HEK293 (cell line): Measurements from ENCODE around the gene SRRM2.

Source experiments
- CTCF ChIA-PET: fragments of 350-600 bp; formaldehyde crosslinking; extraction: SDS; loops from one replicate; lab custom pipeline; 2021; ENCODE audit warnings: antibody characterized with exemption; lab: Yijun Ruan, JAX
- POLR2A ChIA-PET: fragments of 300-600 bp; formaldehyde crosslinking; extraction: SDS; loops from one replicate; lab custom pipeline; 2020; ENCODE audit warnings: antibody characterized with exemption, inconsistent platforms; lab: Yijun Ruan, JAX
- H3K27ac ChIP-seq: fragments of 200-500 bp; sonication (Bioruptor generic); 2 replicates; pipeline ENCODE4 v1.5.1; 2014; ENCODE audit warnings: low read depth, low read length, control low read depth, inconsistent platforms; ENCODE audit errors: extremely low read depth
- H3K36me3 ChIP-seq, 2 experiments: fragments of 200-500 bp in 1 of 2; sonication (Bioruptor generic) in 1 of 2; 1 replicate in 1 of 2; 2 replicates in 1 of 2; pipeline ENCODE4 v1.5.1; 2014 to 2017; ENCODE audit warnings: inconsistent platforms in 2 of 2, low read length in 2 of 2; ENCODE audit not compliant: control insufficient read depth in 2 of 2, insufficient read depth in 1 of 2
- H3K4me1 ChIP-seq: fragments of 200-500 bp; sonication (Bioruptor generic); 2 replicates; pipeline ENCODE4 v1.5.1; 2014; ENCODE audit warnings: mild to moderate bottlenecking, low read length, inconsistent platforms; ENCODE audit not compliant: control insufficient read depth, insufficient read depth
- H3K4me3 ChIP-seq: 2 replicates; pipeline ENCODE4 v1.5.1; 2011; ENCODE audit warnings: low read depth, mild to moderate bottlenecking, control low read depth, low read length, moderate library complexity
- H3K9me3 ChIP-seq: fragments of 200-500 bp; sonication (Bioruptor generic); 2 replicates; pipeline ENCODE4 v1.5.1; 2014; ENCODE audit warnings: low read depth, low read length, inconsistent platforms; ENCODE audit not compliant: control insufficient read depth, insufficient read depth
- PRDM6 ChIP-seq: fragments of 450-650 bp; formaldehyde crosslinking; IDR thresholded peaks from 2 replicates; pipeline ENCODE4 v1.5.1; 2017; ENCODE audit warnings: missing biosample characterization, missing genetic modification characterization
- REPIN1 ChIP-seq: fragments of 450-650 bp; formaldehyde crosslinking; IDR thresholded peaks from 2 replicates; pipeline ENCODE4 v1.5.1; 2017; ENCODE audit warnings: missing biosample characterization, missing genetic modification characterization, low read depth
- SALL2 ChIP-seq: fragments of 450-650 bp; formaldehyde crosslinking; IDR thresholded peaks from 2 replicates; pipeline ENCODE4 v1.5.0; 2017; ENCODE audit warnings: missing biosample characterization, mild to moderate bottlenecking, missing genetic modification characterization, borderline replicate concordance
- SETDB1 ChIP-seq: IDR thresholded peaks from one replicate; pipeline ENCODE4 v1.6.1; 2017; ENCODE audit warnings: mild to moderate bottlenecking, low read length, moderate library complexity, mixed read lengths; ENCODE audit not compliant: insufficient read length
- TSHZ1 ChIP-seq: fragments of 450-650 bp; formaldehyde crosslinking; IDR thresholded peaks from 2 replicates; pipeline ENCODE4 v1.5.1; 2016; ENCODE audit warnings: missing biosample characterization, missing genetic modification characterization, borderline replicate concordance
- ZBTB26 ChIP-seq: fragments of 450-650 bp; formaldehyde crosslinking; optimal IDR thresholded peaks from 2 replicates; pipeline ENCODE3; 2016; ENCODE audit warnings: missing biosample characterization, mild to moderate bottlenecking, missing genetic modification characterization
- ZBTB44 ChIP-seq: fragments of 450-650 bp; IDR thresholded peaks from 2 replicates; pipeline ENCODE4 v1.5.1; 2018; ENCODE audit warnings: missing biosample characterization, mild to moderate bottlenecking, missing genetic modification characterization
- ZBTB6 ChIP-seq: fragments of 450-650 bp; formaldehyde crosslinking; IDR thresholded peaks from 2 replicates; pipeline ENCODE4 v1.5.1; 2017; ENCODE audit warnings: missing biosample characterization, missing genetic modification characterization
- ZFHX2 ChIP-seq: fragments of 450-650 bp; formaldehyde crosslinking; conservative IDR thresholded peaks from 2 replicates; pipeline ENCODE4 v1.5.1; 2016; ENCODE audit warnings: missing biosample characterization, missing genetic modification characterization
- ZNF133 ChIP-seq: fragments of 450-650 bp; formaldehyde crosslinking; IDR thresholded peaks from 2 replicates; pipeline ENCODE4 v1.5.1; 2016; ENCODE audit warnings: missing biosample characterization, missing genetic modification characterization
- ZNF155 ChIP-seq: fragments of 450-650 bp; formaldehyde crosslinking; IDR thresholded peaks from 2 replicates; pipeline ENCODE4 v1.5.1; 2016; ENCODE audit warnings: missing biosample characterization, missing genetic modification characterization
- ZNF19 ChIP-seq: fragments of 450-650 bp; formaldehyde crosslinking; IDR thresholded peaks from 2 replicates; pipeline ENCODE4; 2016; ENCODE audit warnings: missing biosample characterization, missing genetic modification characterization, low read depth
- ZNF2 ChIP-seq: fragments of 450-650 bp; formaldehyde crosslinking; IDR thresholded peaks from 2 replicates; pipeline ENCODE4 v1.5.1; 2016; ENCODE audit warnings: missing biosample characterization, missing genetic modification characterization
- ZNF24 ChIP-seq: fragments of 450-650 bp; formaldehyde crosslinking; IDR thresholded peaks from 2 replicates; pipeline ENCODE4 v1.5.1; 2016; ENCODE audit warnings: missing biosample characterization, missing genetic modification characterization
- ZNF292 ChIP-seq: fragments of 450-650 bp; formaldehyde crosslinking; IDR thresholded peaks from 2 replicates; pipeline ENCODE4 v1.5.1; 2016; ENCODE audit warnings: low read depth, missing biosample characterization, missing genetic modification characterization, borderline replicate concordance
- ZNF416 ChIP-seq: fragments of 450-650 bp; formaldehyde crosslinking; IDR thresholded peaks from 2 replicates; pipeline ENCODE4 v1.5.1; 2016; ENCODE audit warnings: missing biosample characterization, missing genetic modification characterization
- ZNF530 ChIP-seq: fragments of 450-650 bp; formaldehyde crosslinking; IDR thresholded peaks from 2 replicates; pipeline ENCODE4 v1.5.1; 2016; ENCODE audit warnings: low read depth, missing biosample characterization, missing genetic modification characterization
- ZNF623 ChIP-seq: fragments of 450-650 bp; formaldehyde crosslinking; IDR thresholded peaks from 2 replicates; pipeline ENCODE4 v1.5.1; 2016; ENCODE audit warnings: missing biosample characterization, missing genetic modification characterization
- ZNF624 ChIP-seq: fragments of 450-650 bp; formaldehyde crosslinking; IDR thresholded peaks from 2 replicates; pipeline ENCODE4 v1.5.1; 2017; ENCODE audit warnings: missing biosample characterization, missing genetic modification characterization
- ZSCAN18 ChIP-seq: fragments of 450-650 bp; formaldehyde crosslinking; IDR thresholded peaks from 2 replicates; pipeline ENCODE4 v1.5.1; 2016; ENCODE audit warnings: missing biosample characterization, missing genetic modification characterization

SRRM2 gene

GRCh38 chr16:2749476-2749875 is 3.0 kb upstream of the SRRM2 start:
- POLR2A ChIA-PET, result no interaction called here
- TF ChIP-seq PRDM6 (tag by site-specific recombination), result no peak
- TF ChIP-seq ZNF530 (tag by site-specific recombination), result no peak
- TF ChIP-seq ZBTB6 (tag by site-specific recombination), result no peak
- no peak for TF ChIP-seq ZBTB44 (tag by site-specific recombination)
- no peak for TF ChIP-seq ZNF24 (tag by site-specific recombination)
- TF ChIP-seq ZNF292 (tag by site-specific recombination), result no peak
- no peak for TF ChIP-seq SALL2 (tag by site-specific recombination)
- no peak for TF ChIP-seq ZNF416
- TF ChIP-seq ZNF2 (tag by site-specific recombination), result no peak
- no peak for TF ChIP-seq SETDB1
- TF ChIP-seq TSHZ1 (tag by site-specific recombination), result no peak
- no peak for TF ChIP-seq ZNF624 (tag by site-specific recombination)
- no peak for TF ChIP-seq ZBTB26 (tag by site-specific recombination)
- no peak for TF ChIP-seq ZNF155
- TF ChIP-seq REPIN1 (tag by site-specific recombination), result no peak
- TF ChIP-seq ZSCAN18 (tag by site-specific recombination), result no peak
- TF ChIP-seq ZNF19 (tag by site-specific recombination), result no peak
- TF ChIP-seq ZNF133 (tag by site-specific recombination), result no peak
- no peak for TF ChIP-seq ZNF623
- TF ChIP-seq ZFHX2 (tag by site-specific recombination), result no peak
- CTCF ChIA-PET, result no interaction called here
- H3K36me3 ChIP-seq, result peaks cover 0 to 26% of the 10 kb centered on the region in 2 experiments; a peak in 2 of 3 replicates
- H3K9me3 ChIP-seq, result no peaks in the 10 kb centered on the region
- H3K4me1 ChIP-seq, result no peaks in the 10 kb centered on the region; the same call in 1 of the 2 replicates
- no peak overlapping the region for H3K4me3 ChIP-seq
- H3K27ac ChIP-seq, result no peak overlapping the region
